NCI-H345 treated with DMSO at 0.1 percent for 48 hours (cell line): Measurements from ENCODE around the gene SEL1L.
"Not testable (repeated sequence)": the region's sequence is repeated elsewhere in the genome, so short reads cannot be mapped to it uniquely, and the experiment has no call there.

Experiments
- DNase-seq: peaks from one replicate; lab custom pipeline; 2025; ENCODE audit not compliant: unreplicated experiment; lab: John Stamatoyannopoulos, UW

The SEL1L gene

DNA sequence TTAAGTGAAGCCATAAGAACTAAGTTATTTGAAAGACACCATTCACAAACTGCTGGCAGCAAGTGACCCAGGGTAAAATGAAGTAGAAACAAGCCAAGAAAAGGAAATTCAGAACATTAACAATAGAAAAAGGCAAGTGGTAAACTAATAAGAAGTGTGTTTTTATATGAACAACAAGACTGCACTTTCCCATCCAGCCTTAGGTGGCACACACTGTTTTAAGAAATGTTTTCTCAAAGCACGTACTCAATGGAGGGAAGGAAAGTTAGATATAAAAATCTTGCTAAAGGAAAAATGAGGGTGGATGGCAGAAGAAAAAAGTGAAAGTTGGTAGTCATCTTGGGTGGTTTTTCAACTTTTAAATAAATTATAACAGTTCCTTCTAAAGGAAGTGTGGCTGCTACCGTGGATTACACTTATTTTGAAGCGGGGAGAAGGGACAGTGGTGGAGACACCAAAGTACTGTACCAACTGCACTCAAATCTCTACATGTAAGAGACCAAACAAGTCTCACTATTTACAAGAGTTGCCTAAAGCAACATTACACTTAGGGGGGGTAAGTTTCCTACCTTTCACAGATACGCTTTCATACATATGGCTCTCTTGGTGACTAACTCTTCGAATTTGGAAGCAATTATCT lies 58.8 kb downstream of the SEL1L start:
- no peak for DNase-seq

DNA sequence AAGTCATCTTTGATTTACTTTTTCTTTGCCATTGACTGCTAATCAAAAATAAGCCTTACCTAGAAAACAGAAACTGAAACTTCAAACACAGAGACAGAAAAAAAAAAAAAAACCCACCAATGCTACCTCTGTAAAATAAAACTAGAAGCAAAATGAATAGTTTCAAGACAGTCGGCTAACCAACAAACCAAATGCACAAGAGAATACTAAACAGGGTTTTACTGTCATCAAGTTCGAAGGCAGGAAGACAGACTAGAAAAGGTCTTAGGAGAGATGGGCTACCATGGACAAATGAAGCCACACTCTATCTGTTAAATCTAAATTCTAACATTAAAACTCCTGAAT lies 59.5 kb downstream of the SEL1L start:
- no peak for DNase-seq

DNA sequence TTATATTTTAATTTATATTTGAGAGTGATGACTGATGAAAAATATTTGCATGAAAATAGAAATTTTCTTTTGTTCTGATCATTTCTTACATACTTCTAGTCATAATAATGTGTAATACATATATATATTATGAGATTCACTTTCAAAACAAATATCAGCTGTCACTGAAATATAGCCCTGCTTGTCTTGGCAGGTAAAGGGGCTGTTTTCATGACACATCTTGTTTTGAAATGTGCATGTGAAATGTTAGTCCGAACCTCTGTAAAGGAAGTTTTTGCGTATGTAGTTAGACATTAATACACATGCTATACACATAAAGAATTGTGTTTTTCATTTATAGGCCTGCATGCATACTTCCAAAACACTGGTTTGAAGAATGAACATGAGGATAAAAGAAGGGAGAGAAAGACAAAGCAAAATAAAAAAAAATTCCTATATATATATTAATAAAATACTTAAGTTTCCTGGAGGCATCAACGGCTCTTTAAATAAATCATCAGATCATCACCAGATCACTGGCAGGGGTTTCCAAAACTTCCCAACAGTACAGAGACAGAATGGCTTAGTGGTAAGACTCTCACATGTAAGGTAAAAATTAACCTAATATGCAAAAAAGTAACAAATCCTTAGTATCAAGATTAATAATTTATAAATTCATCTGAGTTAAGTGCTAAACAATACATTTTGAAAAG lies 60.1 kb downstream of the SEL1L start:
- no peak for DNase-seq

DNA sequence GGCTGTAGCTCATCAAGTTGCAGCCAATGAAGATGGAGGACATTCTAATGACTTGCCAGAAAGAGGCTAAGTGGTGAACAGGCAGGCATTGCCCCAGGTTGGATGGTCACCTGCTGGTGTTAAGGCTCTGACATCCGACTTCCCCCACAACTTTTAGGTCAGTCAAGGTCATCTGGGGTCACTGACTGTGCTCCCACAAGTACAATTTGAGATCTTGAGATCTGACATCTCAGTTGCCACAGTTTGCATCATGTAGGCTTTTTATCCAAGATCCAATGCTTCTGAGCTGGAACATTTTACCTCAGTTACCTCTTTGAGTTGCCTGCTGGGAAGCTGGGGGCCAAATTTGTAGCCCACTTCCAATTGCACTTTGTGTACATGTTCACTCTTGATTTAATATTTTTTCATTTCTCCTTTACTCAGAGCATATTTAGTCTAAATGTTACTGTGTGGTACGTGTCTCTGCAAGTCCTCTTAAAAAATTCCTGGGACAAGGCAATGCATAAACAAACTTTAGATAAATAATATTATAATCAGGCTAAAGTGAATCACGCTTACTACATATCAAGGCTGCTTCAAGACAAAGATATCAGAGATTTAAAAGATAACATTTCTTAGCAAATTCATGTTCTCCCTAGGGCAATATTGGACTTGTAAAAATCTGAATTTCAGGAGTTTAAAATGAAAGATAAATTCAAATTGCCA lies 61.4 kb downstream of the SEL1L start:
- DNase-seq, result no peak

DNA sequence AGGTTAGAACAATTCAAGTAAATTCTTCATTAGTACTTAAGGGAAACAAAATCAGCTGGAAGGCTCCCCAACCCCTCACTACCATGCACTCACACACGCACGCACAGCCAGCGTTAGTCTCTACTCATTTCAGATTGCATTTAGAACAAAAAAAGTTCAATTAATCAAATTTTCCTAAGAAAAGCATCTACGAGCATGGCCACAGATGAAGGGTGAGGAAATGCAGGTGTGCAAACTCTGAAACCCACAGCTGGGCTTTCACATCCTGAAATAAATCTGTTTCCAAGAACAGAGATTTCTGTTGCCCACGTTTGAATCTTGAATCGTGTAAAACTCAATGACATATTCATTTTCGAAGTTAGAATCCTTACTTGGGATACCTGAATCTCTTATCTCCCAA lies 62.6 kb downstream of the SEL1L start:
- DNase-seq, result no peak

DNA sequence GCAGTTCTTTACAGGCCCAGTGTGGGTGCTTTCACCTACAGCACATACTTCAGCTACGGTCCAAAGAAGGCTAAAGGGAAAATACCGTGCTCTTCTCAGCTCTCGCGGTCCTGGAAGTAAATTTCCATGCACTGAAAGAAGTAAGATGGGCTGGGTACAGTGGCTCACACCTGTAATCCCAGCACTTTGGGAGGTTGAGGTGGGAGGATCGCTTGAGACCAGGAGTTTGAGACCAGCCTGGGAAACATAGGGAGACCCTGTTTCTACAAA lies 63.2 kb downstream of the SEL1L start:
- DNase-seq, result not testable (repeated sequence)

DNA sequence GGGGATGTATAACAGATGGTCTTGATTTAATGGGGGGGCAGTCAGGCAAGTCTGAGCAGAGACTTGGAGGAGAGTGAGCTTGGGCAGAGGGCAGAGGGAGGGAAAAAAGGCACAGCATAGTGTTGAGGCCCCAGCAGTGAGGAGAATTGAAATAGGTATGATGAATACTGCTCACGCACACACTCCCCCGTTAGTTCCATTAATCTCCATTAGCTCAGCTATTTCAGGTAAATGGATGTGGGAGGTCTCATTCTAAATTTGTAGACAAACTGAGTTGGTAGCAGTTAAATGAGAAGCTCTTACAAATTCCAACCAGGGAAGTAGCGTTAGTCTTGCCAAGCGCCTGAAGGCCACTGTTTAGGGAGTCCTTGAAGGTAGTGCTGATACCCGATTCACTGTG lies 66.8 kb downstream of the SEL1L start:
- DNase-seq, result no peak

DNA sequence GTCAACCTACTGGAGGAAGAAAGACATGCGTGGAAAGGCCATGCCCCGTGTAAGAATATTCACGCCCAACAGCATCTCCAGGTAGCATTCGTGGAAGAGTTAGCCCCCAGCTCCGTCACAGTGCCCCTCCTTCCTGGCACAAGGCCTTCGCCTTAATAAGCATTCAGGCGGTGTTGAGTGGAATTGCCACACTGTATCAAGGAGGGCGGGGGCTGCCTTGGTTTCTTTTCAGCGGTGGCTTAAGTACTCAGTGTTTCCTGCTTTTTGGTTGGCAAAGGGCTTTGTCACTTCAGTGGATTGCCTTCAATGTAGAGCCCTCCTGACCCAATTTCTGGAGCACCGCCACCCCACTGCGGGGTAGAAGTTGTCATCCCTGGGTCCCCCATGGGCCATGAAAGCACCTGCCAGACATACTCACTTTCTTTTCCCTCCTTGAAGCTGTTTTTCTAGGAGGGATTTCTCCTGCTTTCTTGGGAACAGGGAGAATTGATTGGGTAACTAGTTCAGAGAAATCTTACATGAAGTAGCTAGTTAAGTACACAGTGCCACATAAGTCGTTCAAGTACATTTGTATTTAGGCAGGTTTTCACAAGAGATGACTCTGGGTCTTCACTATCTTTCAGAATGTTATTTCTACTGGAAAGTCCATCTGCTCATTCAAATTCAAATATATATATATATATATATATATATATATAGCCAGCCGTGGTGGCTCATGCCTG lies 68.0 kb downstream of the SEL1L start:
- no peak for DNase-seq

DNA sequence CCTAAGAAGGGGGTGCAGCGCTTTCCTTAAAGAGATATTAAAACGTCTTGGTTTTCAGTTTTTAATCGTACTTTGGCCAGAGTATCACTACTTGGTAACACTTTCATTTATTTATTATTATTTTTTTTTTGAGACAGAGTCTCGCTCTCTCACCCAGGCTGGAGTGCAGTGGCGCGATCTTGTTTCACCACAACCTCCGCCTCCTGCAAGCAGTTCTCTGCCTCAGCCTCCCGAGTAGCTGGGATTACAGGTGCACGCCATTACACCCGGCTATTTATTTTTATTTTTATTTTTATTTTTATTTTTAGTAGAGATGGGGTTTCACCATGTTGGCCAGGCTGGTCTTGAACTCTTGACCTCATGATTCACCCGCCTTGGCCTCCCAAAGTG lies 68.7 kb downstream of the SEL1L start:
- not testable (repeated sequence) for DNase-seq

DNA sequence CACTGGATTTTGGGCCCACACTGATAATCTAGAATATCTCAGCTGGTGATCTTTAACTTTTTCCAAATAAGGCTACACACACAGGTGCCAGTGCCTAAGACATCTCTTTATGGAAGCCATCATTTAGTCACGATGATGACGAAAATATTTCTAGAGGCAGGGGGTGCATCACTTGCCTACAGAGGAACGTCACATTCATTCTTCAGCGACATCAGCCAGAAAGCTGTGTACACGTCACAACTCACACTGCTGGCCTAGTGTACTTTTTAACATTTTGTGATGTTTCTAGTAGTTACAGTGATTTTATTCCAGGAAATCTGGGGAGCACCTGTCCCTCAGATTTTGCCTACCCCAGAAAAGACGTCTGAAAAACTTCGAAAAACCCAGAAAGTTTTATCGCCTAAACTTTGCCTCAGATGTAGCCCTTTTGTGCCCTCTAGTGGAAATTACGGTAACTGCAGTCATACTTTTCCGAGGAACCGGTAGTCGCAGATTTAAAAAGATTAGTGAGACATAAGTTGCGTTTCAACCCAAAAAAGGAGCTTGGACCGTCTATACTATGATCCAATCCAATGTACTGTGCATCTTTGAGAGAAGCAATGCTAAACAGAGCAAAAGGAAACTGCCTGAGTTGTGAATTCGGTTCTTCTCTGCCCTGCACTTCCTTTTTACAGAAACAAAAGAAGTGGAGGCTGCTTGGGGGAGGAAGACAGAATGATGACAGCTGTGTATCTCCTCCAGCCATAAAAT lies 69.2 kb downstream of the SEL1L start:
- peak; percentile 83 for DNase-seq

DNA sequence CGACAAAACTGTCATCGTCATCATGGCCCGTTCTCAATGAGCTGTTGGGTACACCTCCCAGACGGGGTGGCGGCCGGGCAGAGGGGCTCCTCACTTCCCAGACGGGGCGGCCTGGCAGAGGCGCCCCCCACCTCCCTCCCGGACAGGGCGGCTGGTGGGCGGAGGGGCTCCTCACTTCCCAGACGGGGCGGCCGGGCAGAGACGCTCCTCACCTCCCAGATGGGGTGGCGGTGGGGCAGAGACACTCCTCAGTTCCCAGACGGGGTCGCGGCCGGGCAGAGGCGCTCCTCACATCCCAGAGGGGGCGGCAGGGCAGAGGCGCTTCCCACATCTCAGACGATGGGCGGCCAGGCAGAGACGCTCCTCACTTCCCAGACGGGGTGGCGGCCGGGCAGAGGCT lies 71.3 kb downstream of the SEL1L start:
- not testable (repeated sequence) for DNase-seq

DNA sequence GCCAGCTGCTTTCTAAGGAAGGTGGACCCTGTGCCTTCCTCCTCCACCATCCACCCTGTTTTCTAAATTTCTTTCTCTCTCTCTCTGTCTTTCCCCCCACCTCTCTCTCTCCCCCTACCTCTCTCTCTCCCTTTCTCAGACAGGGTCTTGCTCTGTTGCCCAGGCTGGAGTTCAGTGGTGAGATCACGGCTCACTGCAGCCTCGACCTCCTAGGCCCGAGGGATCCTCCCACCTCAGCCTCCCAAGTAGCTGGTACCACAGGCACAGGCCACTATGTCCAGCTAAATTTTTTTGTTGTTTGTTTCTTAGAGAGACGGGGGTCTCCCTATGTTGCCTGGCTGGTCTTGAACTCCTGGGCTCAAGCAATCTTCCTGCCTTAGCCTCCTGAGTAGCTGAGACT lies 73.7 kb downstream of the SEL1L start:
- no peak for DNase-seq

DNA sequence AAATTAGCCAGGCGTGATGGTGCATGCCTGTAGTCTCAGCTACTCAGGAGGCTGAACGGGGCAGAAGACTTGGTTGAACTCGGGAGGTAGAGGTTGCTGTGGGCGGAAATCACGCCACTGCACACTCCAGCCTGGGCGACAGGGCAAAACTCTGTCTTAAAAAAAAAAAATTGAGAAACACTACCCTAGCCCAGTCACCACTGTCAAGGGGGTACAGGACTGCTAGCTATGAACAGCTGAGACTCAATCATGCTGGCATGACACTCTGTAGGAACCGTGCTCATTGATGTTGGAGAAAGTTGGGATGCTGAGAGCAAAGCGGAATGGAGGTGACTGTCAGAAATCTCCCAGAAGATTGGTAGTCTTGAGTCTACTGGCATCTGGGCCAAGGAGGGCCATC lies 75.3 kb downstream of the SEL1L start:
- no peak for DNase-seq

DNA sequence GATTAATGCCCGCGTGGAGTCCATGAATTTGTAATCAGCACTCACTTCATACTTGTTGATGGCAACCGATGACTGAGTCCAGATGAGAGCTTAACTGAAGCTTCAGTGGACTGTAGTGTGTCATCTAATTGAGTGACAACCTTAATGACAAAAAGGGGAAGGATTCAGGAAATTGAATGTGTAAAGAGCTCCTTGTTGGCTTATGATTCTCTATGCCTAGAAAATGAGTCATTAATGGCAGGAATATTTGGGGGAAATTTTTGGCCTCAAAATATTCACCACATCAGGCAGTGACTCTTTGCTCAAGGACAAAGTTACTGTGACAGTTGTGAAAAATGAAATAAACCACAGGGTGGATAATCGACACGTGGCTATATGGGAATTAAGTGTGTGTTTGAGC lies 78.3 kb downstream of the SEL1L start:
- no peak for DNase-seq

DNA sequence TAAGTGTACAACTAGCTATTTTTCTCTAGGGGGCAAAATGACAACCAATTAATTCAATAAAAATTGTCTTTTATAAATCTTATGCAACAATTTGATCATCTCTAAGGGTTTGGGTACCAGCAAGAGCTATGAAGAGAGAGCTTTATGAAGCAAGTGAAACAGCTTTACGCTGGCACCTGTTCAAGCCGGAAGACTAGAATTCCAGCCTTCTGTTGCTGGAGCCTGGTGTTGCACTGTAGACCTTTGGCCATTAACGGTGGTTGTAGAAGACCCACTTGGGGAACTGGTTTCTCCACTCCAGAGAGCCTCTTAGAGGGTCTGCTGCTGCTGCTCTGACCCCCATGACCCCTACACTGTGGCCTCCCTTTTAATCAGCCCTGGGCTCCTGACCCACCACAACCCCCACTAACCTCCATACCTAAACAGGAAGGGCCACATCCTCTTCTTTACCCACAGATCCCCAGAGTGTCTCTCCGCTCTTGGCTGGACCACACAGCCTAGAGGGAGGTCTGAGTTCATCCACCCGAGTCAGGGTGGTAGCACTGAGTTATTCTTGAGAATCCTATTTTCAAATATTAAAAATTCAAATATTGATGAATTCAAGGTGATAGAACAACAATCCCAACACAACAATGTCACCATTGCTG lies 79.0 kb downstream of the SEL1L start:
- DNase-seq, result no peak

DNA sequence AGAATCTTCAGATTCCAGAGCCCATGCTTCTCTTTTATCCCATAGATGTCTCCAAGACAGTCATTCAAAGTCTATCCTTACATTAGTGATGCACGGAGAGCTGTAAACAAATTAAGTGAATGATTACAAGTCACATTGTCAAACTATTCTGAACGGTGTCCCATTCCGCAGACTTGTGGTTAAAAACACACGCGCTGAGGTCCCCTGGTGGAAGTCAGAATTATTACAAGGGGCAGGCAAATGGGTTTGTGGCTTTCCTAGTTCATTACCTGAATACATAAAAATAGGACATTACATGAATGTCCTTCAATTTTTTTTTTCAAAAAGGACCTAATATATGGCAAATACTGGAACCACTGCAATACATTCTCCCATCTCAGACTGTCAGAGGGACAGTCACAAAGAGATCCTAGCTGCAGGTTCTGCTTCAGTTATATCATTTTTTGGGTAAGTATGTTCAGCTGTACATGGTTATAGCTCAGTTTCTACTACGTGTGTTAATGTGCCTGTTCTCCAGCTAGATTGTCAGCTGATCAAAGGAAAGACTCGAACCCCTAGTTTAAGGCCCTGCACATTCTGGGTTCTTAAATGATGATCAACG lies 80.4 kb downstream of the SEL1L start:
- DNase-seq, result peak; percentile 60

DNA sequence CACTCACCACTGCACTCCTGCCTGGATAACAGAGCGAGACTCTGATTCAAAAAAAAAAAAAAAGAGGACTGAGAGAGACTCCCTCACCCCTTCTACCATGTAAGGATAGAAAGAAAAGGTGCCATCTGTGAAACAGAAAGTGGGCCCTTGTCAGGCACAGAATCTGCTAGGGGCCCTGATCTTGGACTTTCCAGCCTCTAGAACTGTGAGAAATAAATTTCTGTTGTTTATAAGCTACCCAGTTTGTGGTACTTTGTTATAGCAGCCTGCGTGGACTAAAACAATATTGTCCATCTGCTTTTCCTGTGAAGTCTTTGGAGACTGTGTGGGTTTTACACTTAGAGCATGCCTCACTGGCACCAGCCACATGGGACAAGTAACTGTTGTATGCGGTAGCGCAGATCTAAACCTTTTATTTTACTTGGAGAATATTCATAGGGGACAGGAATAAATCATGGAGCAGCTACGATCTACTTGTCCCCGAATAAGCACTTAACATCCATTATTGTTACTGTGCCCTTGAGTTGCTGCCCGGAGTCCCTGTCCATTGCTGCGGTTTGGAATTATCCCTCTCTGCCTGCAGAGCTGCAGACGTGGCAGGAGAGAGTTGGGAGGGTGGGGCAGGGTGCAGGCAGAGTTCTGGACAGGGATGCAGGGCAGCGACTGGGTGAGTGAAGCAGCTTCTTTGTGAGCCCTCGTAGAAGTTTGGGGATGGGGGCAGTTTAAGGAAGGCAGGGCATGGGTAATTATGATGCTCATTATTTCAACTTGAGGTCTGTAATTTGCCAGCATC lies 81.1 kb downstream of the SEL1L start:
- no peak for DNase-seq

DNA sequence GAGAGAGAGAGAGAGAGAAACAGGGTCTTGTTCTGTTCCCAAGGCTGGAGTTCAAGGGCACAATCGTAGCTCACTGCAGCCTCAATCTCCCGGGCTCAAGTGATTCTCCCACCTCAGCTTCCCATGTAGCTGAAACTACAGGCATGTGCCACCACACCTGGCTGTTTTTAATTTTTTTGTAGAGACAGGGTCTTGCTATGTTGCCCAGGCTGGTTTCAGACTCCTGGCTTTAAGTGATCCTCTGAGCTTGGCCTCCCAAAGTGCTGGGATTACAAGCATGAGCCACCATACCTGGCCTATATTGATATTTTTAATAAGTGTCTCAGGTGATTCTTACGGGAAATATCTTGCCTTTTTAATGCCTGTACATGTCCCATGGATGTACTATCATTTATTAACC lies 82.7 kb downstream of the SEL1L start:
- DNase-seq, result no peak

DNA sequence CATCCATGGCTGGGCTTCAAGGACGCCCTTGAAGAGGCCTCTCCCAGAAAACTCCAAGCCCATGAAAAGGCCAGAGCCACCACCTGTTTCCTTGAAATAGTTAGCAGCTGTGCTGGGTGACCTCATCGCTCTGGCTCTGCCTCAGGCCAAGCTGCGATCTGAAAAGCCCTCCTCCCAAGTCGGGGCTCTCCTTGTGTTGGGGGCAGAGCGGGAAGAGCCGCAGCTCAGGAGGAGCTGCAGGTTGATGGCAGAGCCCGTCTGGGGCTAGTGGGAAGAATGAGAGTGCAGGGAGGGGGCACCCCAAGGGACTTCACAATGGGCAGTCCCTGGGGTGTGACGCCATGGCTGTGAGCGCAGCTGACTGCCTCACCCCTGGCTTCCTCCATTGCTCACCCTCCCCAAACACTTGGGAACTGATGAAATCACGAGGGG lies 83.5 kb downstream of the SEL1L start:
- peak; percentile 84 for DNase-seq

DNA sequence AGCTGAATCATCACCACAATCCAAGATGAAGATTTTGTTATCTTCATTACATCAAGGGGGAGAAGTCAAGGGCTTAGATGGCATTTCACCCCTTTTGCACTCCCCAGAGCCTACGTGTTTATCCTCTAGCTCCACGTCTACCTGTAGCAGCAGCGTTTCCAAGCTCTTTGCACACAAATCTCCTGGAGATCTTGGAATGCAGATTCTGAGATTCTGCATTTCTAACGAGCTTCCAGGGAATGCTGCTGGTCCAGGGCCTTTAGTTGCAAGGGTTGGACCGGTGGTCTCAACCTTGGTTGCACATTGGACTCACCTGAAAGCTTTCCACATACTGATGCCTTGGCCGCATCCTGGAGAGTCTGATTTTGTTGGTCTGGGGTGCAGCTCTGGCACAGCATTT lies 84.1 kb downstream of the SEL1L start:
- DNase-seq, result no peak
